Measurements from ENCODE around the gene DHRS13.

- TF ChIP-seq CTCF (conservative IDR thresholded peaks at IDR 0.05 in 1 of 2, IDR thresholded peaks at IDR 0.05 in 1 of 2; ENCODE audit: low read depth in 1 of 2, low read length in 2 of 2) (no peak), EZH2 (IDR thresholded peaks at IDR 0.05; ENCODE audit: low read length, missing control alignments) (no peak)
Measured at GRCh38 chr17:28861393-28862203, 41.3 kb downstream of the DHRS13 start.

Measured in fibroblast of lung (primary cell).